Uterus (tissue), 2 donors: ENCODE data around the gene ARHGAP1.

Experiments
- CTCF ChIP-seq, 4 experiments: fragments of 200-600 bp in 2 of 4; fragments of 450-650 bp in 2 of 4; sonication (generic) in 2 of 4; IDR thresholded peaks; one replicate each; pipeline ENCODE4 v1.5.1; 2016 to 2019; ENCODE audit warnings: antibody characterized with exemption in 4 of 4, mild to moderate bottlenecking in 2 of 4, moderate library complexity in 1 of 4
- POLR2A ChIP-seq, 2 donors: fragments of 450-650 bp; IDR thresholded peaks; one replicate each; pipeline ENCODE4 v1.6.1; 2016; ENCODE audit warnings: antibody characterized with exemption in 2 of 2, mild to moderate bottlenecking in 1 of 2, moderate library complexity in 1 of 2

DNA sequence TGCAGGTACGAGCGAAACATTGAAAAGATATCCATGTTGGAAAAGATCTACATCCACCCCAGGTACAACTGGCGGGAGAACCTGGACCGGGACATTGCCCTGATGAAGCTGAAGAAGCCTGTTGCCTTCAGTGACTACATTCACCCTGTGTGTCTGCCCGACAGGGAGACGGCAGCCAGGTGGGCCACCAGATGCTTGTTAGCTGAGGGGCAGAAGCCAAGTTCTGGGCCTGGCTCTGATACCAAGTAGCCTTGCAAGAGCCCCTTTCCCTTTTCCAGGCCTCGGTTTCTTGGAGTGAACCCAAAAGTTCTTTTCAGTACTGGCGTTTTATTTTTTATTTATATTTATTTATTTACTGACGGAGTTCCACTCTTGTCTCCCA is 28.2 kb upstream of the ARHGAP1 start:
- TF ChIP-seq POLR2A (IDR thresholded peaks at IDR 0.05) (no peak), CTCF (IDR thresholded peaks at IDR 0.05) (no peak)
